SK-N-SH (cell line): ENCODE results near the gene SETD4. TPM values are rescaled to one million over a fixed set of nuclear protein-coding genes. Genes with fewer than 3 reads are reported as not detected.

ENCODE experiments used
- CTCF ChIA-PET: fragments of 300-600, 350-600 bp; formaldehyde crosslinking; extraction: SDS; loops from one replicate; lab custom pipeline; 2021; lab: Yijun Ruan, JAX
- POLR2A ChIA-PET: fragments of 350-600 bp; sonication (Branson Sonifier 250); formaldehyde crosslinking; extraction: SDS; loops from one replicate; lab custom pipeline; 2020; ENCODE audit warnings: antibody characterized with exemption, inconsistent platforms; lab: Yijun Ruan, JAX
- DNase-seq: peaks from one replicate; pipeline ENCODE4 v3.0.0; 2012
- H2AFZ ChIP-seq: fragments of 200-600 bp; sonication (generic); 2 replicates; pipeline ENCODE4 v1.8.1; 2016; ENCODE audit warnings: antibody characterized with exemption, mild to moderate bottlenecking, low read depth
- H3F3A ChIP-seq: fragments of 200-600 bp; sonication (generic); replicated peaks from 2 replicates; pipeline ENCODE3; 2016; ENCODE audit warnings: antibody characterized with exemption, mild to moderate bottlenecking; ENCODE audit not compliant: insufficient read depth
- H3K27ac ChIP-seq, 2 experiments: fragments of 200-500 bp in 1 of 2; fragments of 200-600 bp in 1 of 2; sonication (Bioruptor generic) in 1 of 2; sonication (generic), shearing (Covaris generic) in 1 of 2; 2 replicates each; pipeline versions ENCODE4 v1.5.1 to v1.6.1; 2014 to 2016; ENCODE audit warnings: low read depth in 2 of 2, inconsistent platforms in 1 of 2, low read length in 1 of 2, mild to moderate bottlenecking in 1 of 2, mixed read lengths in 1 of 2
- H3K27me3 ChIP-seq: fragments of 200-600 bp; sonication (generic), shearing (Covaris generic); 2 replicates; pipeline ENCODE4 v1.6.1; 2016; ENCODE audit warnings: mixed run types; ENCODE audit not compliant: insufficient read depth
- H3K36me3 ChIP-seq, 2 experiments: fragments of 200-500 bp in 1 of 2; fragments of 200-600 bp in 1 of 2; sonication (Bioruptor generic) in 1 of 2; sonication (generic) in 1 of 2; replicated peaks in 1 of 2; 2 replicates each; pipeline versions ENCODE3 to v1.5.1; 2014 to 2016; ENCODE audit warnings: low read length in 1 of 2, mild to moderate bottlenecking in 1 of 2; ENCODE audit not compliant: insufficient read depth in 2 of 2, control insufficient read depth in 1 of 2
- H3K4me1 ChIP-seq, 2 experiments: fragments of 200-500 bp in 1 of 2; fragments of 200-600 bp in 1 of 2; sonication (Bioruptor generic) in 1 of 2; sonication (generic), shearing (Covaris generic) in 1 of 2; 2 replicates each; pipeline versions ENCODE4 v1.5.1 to v1.6.1; 2014 to 2016; ENCODE audit warnings: low read depth in 1 of 2, low read length in 1 of 2, mixed run types in 1 of 2; ENCODE audit not compliant: insufficient read depth in 2 of 2, control insufficient read depth in 1 of 2
- H3K4me2 ChIP-seq: fragments of 200-600 bp; sonication (generic), shearing (Covaris generic); 2 replicates; pipeline ENCODE4 v1.6.1; 2017; ENCODE audit warnings: mixed run types
- H3K4me3 ChIP-seq, 2 experiments: fragments of 200-500 bp in 1 of 2; fragments of 200-600 bp in 1 of 2; sonication (Bioruptor generic) in 1 of 2; sonication (generic), shearing (Covaris generic) in 1 of 2; 2 replicates each; pipeline versions ENCODE4 v1.5.1 to v1.8.1; 2014 to 2016; ENCODE audit warnings: low read depth in 2 of 2, inconsistent platforms in 1 of 2, low read length in 1 of 2, mild to moderate bottlenecking in 1 of 2, mixed read lengths in 1 of 2, moderate library complexity in 1 of 2
- H3K79me2 ChIP-seq: fragments of 200-600 bp; sonication (generic); 2 replicates; pipeline ENCODE4 v1.8.1; 2017; ENCODE audit warnings: mild to moderate bottlenecking; ENCODE audit not compliant: insufficient read depth
- H3K9ac ChIP-seq: fragments of 200-600 bp; sonication (generic); 2 replicates; pipeline ENCODE4 v1.6.1; 2017; ENCODE audit warnings: mixed run types
- H3K9me2 ChIP-seq: fragments of 200-600 bp; sonication (generic); 2 replicates; pipeline ENCODE4 v1.6.1; 2017; ENCODE audit warnings: mixed run types
- H3K9me3 ChIP-seq: fragments of 200-600 bp; sonication (generic); 2 replicates; pipeline ENCODE4 v1.6.1; 2017; ENCODE audit warnings: mixed run types, mild to moderate bottlenecking, moderate library complexity
- H4K20me1 ChIP-seq: fragments of 200-600 bp; sonication (generic); 2 replicates; pipeline ENCODE4 v1.6.1; 2017; ENCODE audit warnings: mild to moderate bottlenecking, mixed run types; ENCODE audit not compliant: insufficient read depth
- CHD2 ChIP-seq: fragments of 150-350 bp; IDR thresholded peaks from 2 replicates; pipeline ENCODE4 v1.6.1; 2018; ENCODE audit warnings: low read length; ENCODE audit not compliant: partially characterized antibody
- ELF1 ChIP-seq: IDR thresholded peaks from 2 replicates; pipeline ENCODE4 v1.4.0; 2012
- EP300 ChIP-seq, 2 experiments: IDR thresholded peaks; 2 replicates each; pipeline versions ENCODE4 v1.4.0 to v1.6.1; 2012; ENCODE audit warnings: borderline replicate concordance in 1 of 2, low read depth in 1 of 2, low read length in 1 of 2
- EZH2phosphoT487 ChIP-seq: fragments of 200-600 bp; sonication (generic); IDR thresholded peaks from 2 replicates; pipeline ENCODE4 v1.6.1; 2017; ENCODE audit warnings: low read depth, mixed run types, mild to moderate bottlenecking, antibody characterized with exemption, moderate library complexity, borderline replicate concordance
- FOSL2 ChIP-seq: IDR thresholded peaks from 2 replicates; pipeline ENCODE4 v1.4.0; 2012; ENCODE audit warnings: low read depth, mild to moderate bottlenecking, moderate library complexity, borderline replicate concordance
- IRF3 ChIP-seq: fragments of 150-350 bp; IDR thresholded peaks from 2 replicates; pipeline ENCODE4 v1.6.1; 2016; ENCODE audit warnings: mild to moderate bottlenecking, low read depth, low read length
- MEF2A ChIP-seq: IDR thresholded peaks from 2 replicates; pipeline ENCODE4 v1.4.0; 2012; ENCODE audit warnings: low read depth, borderline replicate concordance
- MXI1 ChIP-seq: IDR thresholded peaks from 2 replicates; pipeline ENCODE4 v1.6.1; 2012; ENCODE audit warnings: mild to moderate bottlenecking, low read depth, low read length, improper control_type of control experiment
- NFIC ChIP-seq: IDR thresholded peaks from 2 replicates; pipeline ENCODE4 v1.4.0; 2012; ENCODE audit warnings: borderline replicate concordance
- NRF1 ChIP-seq: IDR thresholded peaks from 2 replicates; pipeline ENCODE4 v1.6.1; 2012; ENCODE audit warnings: low read depth, mild to moderate bottlenecking, low read length
- PBX3 ChIP-seq: IDR thresholded peaks from 2 replicates; pipeline ENCODE4; 2012
- RAD21 ChIP-seq: IDR thresholded peaks from 2 replicates; pipeline ENCODE4 v1.6.1; 2012; ENCODE audit warnings: mild to moderate bottlenecking, low read length
- REST ChIP-seq: IDR thresholded peaks from 2 replicates; pipeline ENCODE4 v1.6.1; 2012; ENCODE audit warnings: mild to moderate bottlenecking, low read depth, low read length, moderate library complexity
- SIN3A ChIP-seq: IDR thresholded peaks from 2 replicates; pipeline ENCODE4 v1.6.1; 2012; ENCODE audit warnings: low read depth, mild to moderate bottlenecking, low read length, moderate library complexity, borderline replicate concordance
- TAF1 ChIP-seq: IDR thresholded peaks from 2 replicates; pipeline ENCODE4 v1.6.1; 2012; ENCODE audit warnings: low read depth, mild to moderate bottlenecking, low read length, moderate library complexity, borderline replicate concordance
- TEAD4 ChIP-seq: IDR thresholded peaks from 2 replicates; pipeline ENCODE4 v1.4.0; 2012; ENCODE audit warnings: mild to moderate bottlenecking, borderline replicate concordance; ENCODE audit not compliant: insufficient read depth
- WGBS: methylation state at CpG from one replicate; pipeline ENCODE4 v1.1.6; 2017; ENCODE audit warnings: low lambda C conversion rate; 5-methylcytosine and 5-hydroxymethylcytosine counted together
- polyA plus RNA-seq, 3 experiments: library from polyadenylated mRNA; depleted of rRNA; stranded (reverse); fragments of >200 nt; gene quantifications; 2 replicates each; pipeline ENCODE4 v1.2.3, GENCODE V29; 2012
- TF ChIP-seq, protein P1 (sequence below): fragments of 150-350 bp; IDR thresholded peaks from 2 replicates; pipeline ENCODE4 v1.6.1; 2017; ENCODE audit warnings: antibody characterized with exemption, low read length, low read depth, borderline replicate concordance

SETD4 gene
- polyA plus RNA-seq, 1 of the 3 experiments (the other 2 are of a cell fraction) = 15.9 TPM

DNA sequence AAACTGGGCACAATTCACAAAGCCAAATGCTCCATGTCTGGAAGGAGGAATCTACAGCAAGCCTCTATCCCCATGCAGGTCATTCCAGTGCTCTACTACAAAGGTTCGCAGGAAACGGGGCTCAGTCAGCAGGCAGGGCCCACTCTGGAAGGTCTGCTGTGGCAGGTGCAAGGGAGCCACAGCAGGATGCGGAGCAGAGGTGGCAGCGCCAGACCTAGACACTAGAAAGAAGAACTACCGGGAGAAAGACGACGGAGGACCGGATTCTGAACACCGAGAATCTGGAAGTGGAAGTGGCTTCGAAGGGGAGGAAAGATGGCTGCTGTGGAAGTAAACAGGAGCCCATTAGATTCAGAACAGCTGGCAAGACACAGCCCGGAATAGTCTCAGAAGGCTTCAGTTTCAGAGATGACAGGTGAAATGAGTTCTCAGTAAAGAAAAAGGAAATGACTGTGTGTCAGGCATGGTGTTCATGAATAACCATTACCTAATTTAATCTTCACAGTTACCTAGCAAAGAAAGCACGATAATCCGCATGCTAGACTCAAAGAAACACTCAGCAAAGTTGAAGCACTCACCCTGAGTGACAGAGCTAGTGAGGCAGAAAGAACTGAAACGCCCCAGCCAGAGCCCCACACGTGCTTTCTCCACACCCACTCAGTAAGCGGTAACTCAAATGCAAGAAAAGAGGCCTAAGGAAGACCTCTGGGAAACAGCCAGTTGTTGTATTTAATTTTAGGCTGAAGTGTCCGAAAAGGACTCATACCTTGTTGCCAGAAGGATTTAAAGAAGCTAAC lies 21.4 kb downstream of the SETD4 start:
- TF ChIP-seq MXI1 (no peak), NFIC (no peak), PBX3 (no peak), TAF1 (no peak), SIN3A (no peak), EP300 (IDR thresholded peaks at IDR 0.05; ENCODE audit: borderline replicate concordance in 1 of 2, low read depth in 1 of 2, low read length in 1 of 2) (no peak), CHD2 (no peak), FOSL2 (no peak), TEAD4 (no peak), NRF1 (no peak), EZH2phosphoT487 (no peak), IRF3 (no peak), RAD21 (no peak), ELF1 (no peak), REST (no peak), MEF2A (no peak)
- TF ChIP-seq, protein P1, sequence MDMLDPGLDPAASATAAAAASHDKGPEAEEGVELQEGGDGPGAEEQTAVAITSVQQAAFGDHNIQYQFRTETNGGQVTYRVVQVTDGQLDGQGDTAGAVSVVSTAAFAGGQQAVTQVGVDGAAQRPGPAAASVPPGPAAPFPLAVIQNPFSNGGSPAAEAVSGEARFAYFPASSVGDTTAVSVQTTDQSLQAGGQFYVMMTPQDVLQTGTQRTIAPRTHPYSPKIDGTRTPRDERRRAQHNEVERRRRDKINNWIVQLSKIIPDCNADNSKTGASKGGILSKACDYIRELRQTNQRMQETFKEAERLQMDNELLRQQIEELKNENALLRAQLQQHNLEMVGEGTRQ = no peak
- Histone ChIP-seq H3K27me3 (no peaks in the 10 kb centered on the region), H3K9ac (no peak overlapping the region), H3K4me1 (peaks cover 0 to 25% of the 10 kb centered on the region in 2 experiments; a peak in 2 of 4 replicates), H3K27ac (no peak overlapping the region), H3K4me3 (no peak overlapping the region), H3F3A (no peaks in the 10 kb centered on the region), H3K9me2 (no peaks in the 10 kb centered on the region), H3K79me2 (no peaks in the 10 kb centered on the region; the same call in 1 of the 2 replicates), H3K36me3 (peaks cover 55 to 76% of the 10 kb centered on the region in 2 experiments), H2AFZ (no peak overlapping the region), H4K20me1 (no peaks in the 10 kb centered on the region), H3K4me2 (no peak overlapping the region), H3K9me3 (no peaks in the 10 kb centered on the region)
- no peak for DNase-seq
- POLR2A ChIA-PET = no interaction called here
- CTCF ChIA-PET = interaction anchor here (1.1 to 1.7 kb wide), 2 partner anchors 21 to 74 kb away, joined by 3 to 4 read pairs; partner anchors contain the start of gene SETD4
- 95% methylated on average over 17 of the region's 17 CpGs for WGBS
